Endothelial cell of umbilical vein (primary cell): Measurements from ENCODE around the gene CRKL. TPM values are rescaled to one million over a fixed set of nuclear protein-coding genes. Genes with fewer than 3 reads are reported as not detected.

Experiments used
- BruUV-seq: library from RNA; stranded (reverse); fragments of 400-500 nt; replicated peaks from 2 replicates; lab custom pipeline; 2021; lab: Mats Ljungman, UMichigan
- CTCF ChIA-PET: fragments of 300-600, 350-600 bp; sonication (Branson Sonifier 250); formaldehyde crosslinking; loops from one replicate; lab custom pipeline; 2021; ENCODE audit warnings: antibody characterized with exemption, inconsistent platforms; lab: Charles Lee
- POLR2A ChIA-PET: fragments of 300-600, 350-600 bp; sonication (Branson Sonifier 250); formaldehyde crosslinking; loops from one replicate; lab custom pipeline; 2021; ENCODE audit warnings: antibody characterized with exemption, inconsistent platforms; lab: Charles Lee
- DNase-seq: peaks from one replicate; pipeline ENCODE4 v3.0.0-alpha.2; 2011; ENCODE audit warnings: low read depth, low spot score
- FAIRE-seq: peaks from 2 replicates; lab custom pipeline; 2011; peaks lifted over from hg19 to GRCh38; lab: Jason Lieb, UNC
- H2AFZ ChIP-seq: 2 replicates; pipeline ENCODE4 v1.6.0; 2012; ENCODE audit warnings: low read depth, low read length, control low read depth, inconsistent platforms
- H3K27ac ChIP-seq: 2 replicates; pipeline ENCODE4 v1.5.1; 2011; ENCODE audit warnings: low read depth, mild to moderate bottlenecking, control low read depth, low read length, moderate library complexity; ENCODE audit not compliant: insufficient read depth
- H3K27me3 ChIP-seq, 2 experiments: 2 replicates each; pipeline versions ENCODE4 v1.6.0 to v1.6.1; 2011; ENCODE audit warnings: low read length in 2 of 2, mixed read lengths in 1 of 2; ENCODE audit not compliant: control insufficient read depth in 2 of 2, insufficient read depth in 2 of 2
- H3K36me3 ChIP-seq, 2 experiments: 2 replicates in 1 of 2; 3 replicates in 1 of 2; pipeline ENCODE4 v1.5.1; 2011; ENCODE audit warnings: low read length in 2 of 2, mild to moderate bottlenecking in 1 of 2, moderate library complexity in 1 of 2; ENCODE audit not compliant: control insufficient read depth in 2 of 2, insufficient read depth in 2 of 2; ENCODE audit errors: extremely low read depth in 1 of 2
- H3K4me1 ChIP-seq: 3 replicates; pipeline ENCODE4 v1.5.1; 2011; ENCODE audit warnings: mild to moderate bottlenecking, low read length; ENCODE audit not compliant: control insufficient read depth, insufficient read depth; ENCODE audit errors: extremely low read depth
- H3K4me2 ChIP-seq: 2 replicates; pipeline ENCODE4 v1.6.1; 2011; ENCODE audit warnings: low read length, control low read depth, mixed read lengths; ENCODE audit not compliant: insufficient read depth
- H3K4me3 ChIP-seq, 3 experiments: fragments of 200-600 bp in 1 of 3; sonication (generic), shearing (Covaris generic) in 1 of 3; replicated peaks in 1 of 3; 2 replicates each; pipeline ENCODE4 v1.5.1; 2011 to 2016; ENCODE audit warnings: control low read depth in 3 of 3, low read length in 3 of 3, mild to moderate bottlenecking in 2 of 3, inconsistent platforms in 1 of 3, low read depth in 1 of 3, moderate library complexity in 1 of 3; ENCODE audit not compliant: insufficient read depth in 1 of 3
- H3K79me2 ChIP-seq: 2 replicates; pipeline ENCODE4 v1.6.0; 2012; ENCODE audit warnings: low read length, inconsistent platforms; ENCODE audit not compliant: control insufficient read depth, insufficient read depth
- H3K9ac ChIP-seq: replicated peaks from 2 replicates; pipeline ENCODE3; 2011; ENCODE audit warnings: low read length, control low read depth; ENCODE audit not compliant: insufficient read depth; ENCODE audit errors: extremely low read depth
- H3K9me1 ChIP-seq: replicated peaks from 3 replicates; pipeline ENCODE4 v1.6.0; 2011; ENCODE audit warnings: mild to moderate bottlenecking, low read length; ENCODE audit not compliant: control insufficient read depth, insufficient read depth; ENCODE audit errors: extremely low read depth
- H3K9me3 ChIP-seq: replicated peaks from 2 replicates; pipeline ENCODE4 v1.5.1; 2012; ENCODE audit warnings: low read length, inconsistent platforms; ENCODE audit not compliant: control insufficient read depth, insufficient read depth
- H4K20me1 ChIP-seq: replicated peaks from 2 replicates; pipeline ENCODE3; 2011; ENCODE audit warnings: mild to moderate bottlenecking, low read length; ENCODE audit not compliant: control insufficient read depth, insufficient read depth; ENCODE audit errors: extremely low read depth
- CTCF ChIP-seq, 2 donors: IDR thresholded peaks; 1 replicate in 1 of 2; 2 replicates in 1 of 2; pipeline ENCODE4 v1.5.1; 2011; ENCODE audit warnings: low read length in 2 of 2, mild to moderate bottlenecking in 2 of 2, moderate library complexity in 2 of 2, control low read depth in 1 of 2, inconsistent platforms in 1 of 2, low read depth in 1 of 2; ENCODE audit not compliant: insufficient read depth in 1 of 2; ENCODE audit errors: extremely low read depth in 1 of 2
- EZH2 ChIP-seq: IDR thresholded peaks from 2 replicates; pipeline ENCODE4 v1.6.1; 2012; ENCODE audit warnings: borderline replicate concordance, low read depth, mild to moderate bottlenecking, moderate library complexity, low read length, inconsistent platforms; ENCODE audit not compliant: severe bottlenecking
- FOS ChIP-seq: IDR thresholded peaks from 2 replicates; pipeline ENCODE4 v1.6.1; 2011; ENCODE audit warnings: mild to moderate bottlenecking, low read length, moderate library complexity, borderline replicate concordance; ENCODE audit not compliant: insufficient read depth
- GATA2 ChIP-seq: IDR thresholded peaks from 2 replicates; pipeline ENCODE4 v1.7.0; 2011; ENCODE audit warnings: low read depth, mild to moderate bottlenecking, moderate library complexity, mixed read lengths, low read length; ENCODE audit not compliant: insufficient read length, insufficient read depth
- JUN ChIP-seq: IDR thresholded peaks from 2 replicates; pipeline ENCODE4 v1.6.1; 2011; ENCODE audit warnings: borderline replicate concordance, low read depth; ENCODE audit not compliant: insufficient read length, insufficient read depth
- MAX ChIP-seq: IDR thresholded peaks from 2 replicates; pipeline ENCODE4 v1.6.1; 2011; ENCODE audit not compliant: insufficient read depth, insufficient read length
- MYC ChIP-seq: IDR thresholded peaks from one replicate; pipeline ENCODE4 v1.6.1; 2011; ENCODE audit warnings: mild to moderate bottlenecking, low read depth, low read length
- POLR2A ChIP-seq: IDR thresholded peaks from 2 replicates; pipeline ENCODE4 v1.6.1; 2012; ENCODE audit warnings: low read depth, mild to moderate bottlenecking, control low read depth, low read length
- POLR2AphosphoS5 ChIP-seq: IDR thresholded peaks from 2 replicates; pipeline ENCODE4 v1.6.1; 2012; ENCODE audit warnings: low read depth, mild to moderate bottlenecking, control low read depth, low read length, moderate library complexity; ENCODE audit not compliant: insufficient read depth
- dilution Hi-C: fragments of 300-500 bp; cut with MboI; formaldehyde crosslinking; loops from one replicate; pipeline ENCODE4 v1.15.0; 2019; ENCODE audit warnings: low sequenced_read_pairs; ENCODE audit not compliant: extremely low pct_ligation_motif_present
- intact Hi-C: fragments of 100-400 bp; cut with micrococcal nuclease; formaldehyde crosslinking; loops from one replicate; pipeline ENCODE4 v1.10.0; 2022
- polyA plus RNA-seq, 4 experiments: library from polyadenylated mRNA; depleted of rRNA in 3 of 4; stranded (reverse) in 3 of 4; unstranded in 1 of 4; fragments of >200 nt; gene quantifications; 2 replicates each; pipeline versions ENCODE4 v1.2.1 to v1.2.3, GENCODE V29; 2011 to 2012; ENCODE audit warnings: missing spikeins in 1 of 4
- total RNA-seq: library from RNA; stranded (reverse); gene quantifications from 2 replicates; pipeline ENCODE4 v1.2.3, GENCODE V29; 2021

Gene CRKL
- total and polyA plus RNA-seq, 2 donors (not counting 3 experiments of a cell fraction or from before 2014, with no cell fraction given), result 18.0 to 50.6 TPM

GRCh38 chr22:20965888-20966855 lies 49.0 kb downstream of the CRKL start:
- H3K27ac ChIP-seq, result no peak overlapping the region
- ChIA-PET CTCF (interaction anchor here (1.4 kb wide), 1 partner anchor 8 kb away, joined by 5 read pairs; no protein-coding TSS in a partner anchor), POLR2A (no interaction called here)
- H3K4me3 ChIP-seq, result no peak overlapping the region
- no peaks in the 10 kb centered on the region for H3K9me3 ChIP-seq
- H3K79me2 ChIP-seq, result no peaks in the 10 kb centered on the region
- H3K36me3 ChIP-seq, result no peaks in the 10 kb centered on the region
- FAIRE-seq (no peak), DNase-seq (no peak)
- no peaks in the 10 kb centered on the region for H3K4me1 ChIP-seq
- no peak for TF ChIP-seq GATA2
- no peak for TF ChIP-seq EZH2
- TF ChIP-seq MAX, result no peak
- TF ChIP-seq MYC, result no peak
- no peak for TF ChIP-seq POLR2AphosphoS5
- no peak for TF ChIP-seq FOS
- no peak for TF ChIP-seq POLR2A
- TF ChIP-seq CTCF (IDR thresholded peaks at IDR 0.05; ENCODE audit: extremely low read depth in 1 of 2, insufficient read depth in 1 of 2, low read depth in 1 of 2, low read length in 2 of 2), result no peak
- TF ChIP-seq JUN, result no peak
- H3K27me3 ChIP-seq, result peaks cover 4 to 18% of the 10 kb centered on the region in 2 experiments
- no peak overlapping the region for H3K9ac ChIP-seq
- H3K4me2 ChIP-seq, result no peak overlapping the region
- BruUV-seq, result no TSS peak
- no peak overlapping the region for H2AFZ ChIP-seq
- no peaks in the 10 kb centered on the region for H4K20me1 ChIP-seq
- intact Hi-C loops (no loop called here), dilution Hi-C loops (no loop called here)
- no peaks in the 10 kb centered on the region for H3K9me1 ChIP-seq
